SK-N-SH (cell line): ENCODE results near the gene OPN1MW3. TPM values are rescaled to one million over a fixed set of nuclear protein-coding genes. Genes with fewer than 3 reads are reported as not detected.

Experiments used
- CTCF ChIA-PET: fragments of 300-600, 350-600 bp; formaldehyde crosslinking; extraction: SDS; loops from one replicate; lab custom pipeline; 2021; lab: Yijun Ruan, JAX
- POLR2A ChIA-PET: fragments of 350-600 bp; sonication (Branson Sonifier 250); formaldehyde crosslinking; extraction: SDS; loops from one replicate; lab custom pipeline; 2020; ENCODE audit warnings: antibody characterized with exemption, inconsistent platforms; lab: Yijun Ruan, JAX
- DNase-seq: peaks from one replicate; pipeline ENCODE4 v3.0.0; 2012
- H2AFZ ChIP-seq: fragments of 200-600 bp; sonication (generic); 2 replicates; pipeline ENCODE4 v1.8.1; 2016; ENCODE audit warnings: antibody characterized with exemption, mild to moderate bottlenecking, low read depth
- H3F3A ChIP-seq: fragments of 200-600 bp; sonication (generic); replicated peaks from 2 replicates; pipeline ENCODE3; 2016; ENCODE audit warnings: antibody characterized with exemption, mild to moderate bottlenecking; ENCODE audit not compliant: insufficient read depth
- H3K27ac ChIP-seq, 2 experiments: fragments of 200-500 bp in 1 of 2; fragments of 200-600 bp in 1 of 2; sonication (Bioruptor generic) in 1 of 2; sonication (generic), shearing (Covaris generic) in 1 of 2; 2 replicates each; pipeline versions ENCODE4 v1.5.1 to v1.6.1; 2014 to 2016; ENCODE audit warnings: low read depth in 2 of 2, inconsistent platforms in 1 of 2, low read length in 1 of 2, mild to moderate bottlenecking in 1 of 2, mixed read lengths in 1 of 2
- H3K27me3 ChIP-seq: fragments of 200-600 bp; sonication (generic), shearing (Covaris generic); 2 replicates; pipeline ENCODE4 v1.6.1; 2016; ENCODE audit warnings: mixed run types; ENCODE audit not compliant: insufficient read depth
- H3K36me3 ChIP-seq, 2 experiments: fragments of 200-500 bp in 1 of 2; fragments of 200-600 bp in 1 of 2; sonication (Bioruptor generic) in 1 of 2; sonication (generic) in 1 of 2; replicated peaks in 1 of 2; 2 replicates each; pipeline versions ENCODE3 to v1.5.1; 2014 to 2016; ENCODE audit warnings: low read length in 1 of 2, mild to moderate bottlenecking in 1 of 2; ENCODE audit not compliant: insufficient read depth in 2 of 2, control insufficient read depth in 1 of 2
- H3K4me1 ChIP-seq, 2 experiments: fragments of 200-500 bp in 1 of 2; fragments of 200-600 bp in 1 of 2; sonication (Bioruptor generic) in 1 of 2; sonication (generic), shearing (Covaris generic) in 1 of 2; 2 replicates each; pipeline versions ENCODE4 v1.5.1 to v1.6.1; 2014 to 2016; ENCODE audit warnings: low read depth in 1 of 2, low read length in 1 of 2, mixed run types in 1 of 2; ENCODE audit not compliant: insufficient read depth in 2 of 2, control insufficient read depth in 1 of 2
- H3K4me2 ChIP-seq: fragments of 200-600 bp; sonication (generic), shearing (Covaris generic); 2 replicates; pipeline ENCODE4 v1.6.1; 2017; ENCODE audit warnings: mixed run types
- H3K4me3 ChIP-seq, 2 experiments: fragments of 200-500 bp in 1 of 2; fragments of 200-600 bp in 1 of 2; sonication (Bioruptor generic) in 1 of 2; sonication (generic), shearing (Covaris generic) in 1 of 2; 2 replicates each; pipeline versions ENCODE4 v1.5.1 to v1.8.1; 2014 to 2016; ENCODE audit warnings: low read depth in 2 of 2, inconsistent platforms in 1 of 2, low read length in 1 of 2, mild to moderate bottlenecking in 1 of 2, mixed read lengths in 1 of 2, moderate library complexity in 1 of 2
- H3K79me2 ChIP-seq: fragments of 200-600 bp; sonication (generic); 2 replicates; pipeline ENCODE4 v1.8.1; 2017; ENCODE audit warnings: mild to moderate bottlenecking; ENCODE audit not compliant: insufficient read depth
- H3K9ac ChIP-seq: fragments of 200-600 bp; sonication (generic); 2 replicates; pipeline ENCODE4 v1.6.1; 2017; ENCODE audit warnings: mixed run types
- H3K9me2 ChIP-seq: fragments of 200-600 bp; sonication (generic); 2 replicates; pipeline ENCODE4 v1.6.1; 2017; ENCODE audit warnings: mixed run types
- H3K9me3 ChIP-seq: fragments of 200-600 bp; sonication (generic); 2 replicates; pipeline ENCODE4 v1.6.1; 2017; ENCODE audit warnings: mixed run types, mild to moderate bottlenecking, moderate library complexity
- H4K20me1 ChIP-seq: fragments of 200-600 bp; sonication (generic); 2 replicates; pipeline ENCODE4 v1.6.1; 2017; ENCODE audit warnings: mild to moderate bottlenecking, mixed run types; ENCODE audit not compliant: insufficient read depth
- ELF1 ChIP-seq: IDR thresholded peaks from 2 replicates; pipeline ENCODE4 v1.4.0; 2012
- FOXM1 ChIP-seq: IDR thresholded peaks from 2 replicates; pipeline ENCODE4 v1.4.0; 2012; ENCODE audit warnings: low read depth, mild to moderate bottlenecking
- GABPA ChIP-seq: IDR thresholded peaks from 2 replicates; pipeline ENCODE4 v1.4.0; 2012; ENCODE audit warnings: low read depth, mild to moderate bottlenecking
- MEF2A ChIP-seq: IDR thresholded peaks from 2 replicates; pipeline ENCODE4 v1.4.0; 2012; ENCODE audit warnings: low read depth, borderline replicate concordance
- NRF1 ChIP-seq: IDR thresholded peaks from 2 replicates; pipeline ENCODE4 v1.6.1; 2012; ENCODE audit warnings: low read depth, mild to moderate bottlenecking, low read length
- RAD21 ChIP-seq: IDR thresholded peaks from 2 replicates; pipeline ENCODE4 v1.6.1; 2012; ENCODE audit warnings: mild to moderate bottlenecking, low read length
- RCOR1 ChIP-seq: fragments of 150-350 bp; IDR thresholded peaks from 2 replicates; pipeline ENCODE4 v1.6.1; 2017; ENCODE audit warnings: antibody characterized with exemption, low read length
- REST ChIP-seq: IDR thresholded peaks from 2 replicates; pipeline ENCODE4 v1.6.1; 2012; ENCODE audit warnings: mild to moderate bottlenecking, low read depth, low read length, moderate library complexity
- RFX5 ChIP-seq: IDR thresholded peaks from 2 replicates; pipeline ENCODE4 v1.6.1; 2012; ENCODE audit warnings: mild to moderate bottlenecking, improper control_type of control experiment, low read length
- RXRA ChIP-seq: IDR thresholded peaks from 2 replicates; pipeline ENCODE4 v1.4.0; 2012; ENCODE audit warnings: low read depth, mild to moderate bottlenecking, borderline replicate concordance
- SMC3 ChIP-seq: IDR thresholded peaks from 2 replicates; pipeline ENCODE4 v1.6.1; 2012; ENCODE audit warnings: low read depth, low read length, improper control_type of control experiment
- YY1 ChIP-seq: IDR thresholded peaks from 2 replicates; pipeline ENCODE4 v1.4.0; 2012; ENCODE audit warnings: low read depth, mild to moderate bottlenecking
- WGBS: methylation state at CpG from one replicate; pipeline ENCODE4 v1.1.6; 2017; ENCODE audit warnings: low lambda C conversion rate; 5-methylcytosine and 5-hydroxymethylcytosine counted together
- polyA plus RNA-seq, 3 experiments: library from polyadenylated mRNA; depleted of rRNA; stranded (reverse); fragments of >200 nt; gene quantifications; 2 replicates each; pipeline ENCODE4 v1.2.3, GENCODE V29; 2012
- TF ChIP-seq, protein P1 (sequence below): fragments of 200-600 bp; sonication (generic); IDR thresholded peaks from 2 replicates; pipeline ENCODE4 v1.6.1; 2017; ENCODE audit warnings: antibody characterized with exemption, mild to moderate bottlenecking, moderate library complexity
- TF ChIP-seq, protein P2 (sequence below): fragments of 150-350 bp; IDR thresholded peaks from 2 replicates; pipeline ENCODE4 v1.6.1; 2016; ENCODE audit warnings: mild to moderate bottlenecking, low read depth, low read length

Gene OPN1MW3
- polyA plus RNA-seq, 1 of the 3 experiments (the other 2 are of a cell fraction), result not detected

DNA sequence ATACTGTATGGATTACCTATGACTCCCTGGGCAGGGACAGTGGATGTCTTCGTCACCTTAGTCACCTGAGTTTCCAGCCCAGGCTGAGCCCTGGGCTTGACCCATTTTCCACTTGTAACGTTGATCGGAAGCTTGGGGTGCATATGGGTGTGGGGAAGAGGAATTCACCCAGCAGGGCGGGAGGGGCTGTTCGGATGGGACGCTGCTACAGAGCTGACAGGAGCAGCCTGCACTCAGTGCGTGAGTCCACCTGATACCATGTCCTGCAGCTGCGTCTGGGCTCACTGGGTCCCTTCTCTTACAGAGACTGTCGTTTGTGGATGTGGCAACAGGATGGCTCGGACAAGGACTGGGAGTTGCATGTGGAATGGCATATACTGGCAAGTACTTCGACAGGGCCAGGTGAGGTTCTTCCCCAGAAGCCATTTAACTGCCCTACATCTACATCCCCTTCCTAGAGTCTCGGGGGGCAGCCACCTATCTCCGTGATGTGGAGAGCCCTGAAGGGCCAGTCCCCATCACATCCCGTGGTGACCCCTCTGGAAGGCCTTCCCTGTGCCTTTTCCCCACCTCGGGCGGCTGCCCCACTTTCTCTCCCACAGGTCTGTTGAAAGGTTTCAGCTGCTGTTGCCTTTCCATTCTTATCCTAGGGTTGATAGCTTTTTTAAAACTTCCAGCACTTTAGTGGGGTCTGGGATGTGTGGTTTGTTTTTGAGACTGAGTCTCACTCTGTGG is 51.8 kb downstream of the OPN1MW3 start:
- Histone ChIP-seq H3K79me2 (no peaks in the 10 kb centered on the region), H3K4me1 (peaks cover 0 to 5% of the 10 kb centered on the region in 2 experiments; a peak in 1 of 4 replicates), H3K9ac (no peak overlapping the region), H3F3A (no peaks in the 10 kb centered on the region), H4K20me1 (no peaks in the 10 kb centered on the region), H3K36me3 (no peaks in the 10 kb centered on the region), H3K4me3 (no peak overlapping the region), H3K4me2 (no peak overlapping the region), H3K9me2 (no peaks in the 10 kb centered on the region), H3K27me3 (peaks cover 59% of the 10 kb centered on the region), H3K27ac (no peak overlapping the region), H3K9me3 (no peaks in the 10 kb centered on the region), H2AFZ (no peak overlapping the region)
- DNase-seq, result no peak
- ChIA-PET CTCF (interaction anchor here (0.6 to 3.1 kb wide), 8 partner anchors 8 to 1572 kb away, joined by 3 to 22 read pairs (median 3); no protein-coding TSS in a partner anchor), POLR2A (no interaction called here)
- TF ChIP-seq MEF2A (no peak), FOXM1 (no peak), NRF1 (no peak), RXRA (no peak), RFX5 (no peak), REST (no peak), YY1 (no peak), RAD21 (no peak), RCOR1 (no peak), SMC3 (no peak), ELF1 (no peak), GABPA (no peak)
- TF ChIP-seq, protein P1, sequence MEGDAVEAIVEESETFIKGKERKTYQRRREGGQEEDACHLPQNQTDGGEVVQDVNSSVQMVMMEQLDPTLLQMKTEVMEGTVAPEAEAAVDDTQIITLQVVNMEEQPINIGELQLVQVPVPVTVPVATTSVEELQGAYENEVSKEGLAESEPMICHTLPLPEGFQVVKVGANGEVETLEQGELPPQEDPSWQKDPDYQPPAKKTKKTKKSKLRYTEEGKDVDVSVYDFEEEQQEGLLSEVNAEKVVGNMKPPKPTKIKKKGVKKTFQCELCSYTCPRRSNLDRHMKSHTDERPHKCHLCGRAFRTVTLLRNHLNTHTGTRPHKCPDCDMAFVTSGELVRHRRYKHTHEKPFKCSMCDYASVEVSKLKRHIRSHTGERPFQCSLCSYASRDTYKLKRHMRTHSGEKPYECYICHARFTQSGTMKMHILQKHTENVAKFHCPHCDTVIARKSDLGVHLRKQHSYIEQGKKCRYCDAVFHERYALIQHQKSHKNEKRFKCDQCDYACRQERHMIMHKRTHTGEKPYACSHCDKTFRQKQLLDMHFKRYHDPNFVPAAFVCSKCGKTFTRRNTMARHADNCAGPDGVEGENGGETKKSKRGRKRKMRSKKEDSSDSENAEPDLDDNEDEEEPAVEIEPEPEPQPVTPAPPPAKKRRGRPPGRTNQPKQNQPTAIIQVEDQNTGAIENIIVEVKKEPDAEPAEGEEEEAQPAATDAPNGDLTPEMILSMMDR, result no peak
- TF ChIP-seq, protein P2, sequence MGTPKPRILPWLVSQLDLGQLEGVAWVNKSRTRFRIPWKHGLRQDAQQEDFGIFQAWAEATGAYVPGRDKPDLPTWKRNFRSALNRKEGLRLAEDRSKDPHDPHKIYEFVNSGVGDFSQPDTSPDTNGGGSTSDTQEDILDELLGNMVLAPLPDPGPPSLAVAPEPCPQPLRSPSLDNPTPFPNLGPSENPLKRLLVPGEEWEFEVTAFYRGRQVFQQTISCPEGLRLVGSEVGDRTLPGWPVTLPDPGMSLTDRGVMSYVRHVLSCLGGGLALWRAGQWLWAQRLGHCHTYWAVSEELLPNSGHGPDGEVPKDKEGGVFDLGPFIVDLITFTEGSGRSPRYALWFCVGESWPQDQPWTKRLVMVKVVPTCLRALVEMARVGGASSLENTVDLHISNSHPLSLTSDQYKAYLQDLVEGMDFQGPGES, result no peak
- WGBS, result 24% methylated on average over 11 of the region's 16 CpGs
